T-cell (primary cell): ENCODE data around the gene GFI1. TPM values are rescaled to one million over a fixed set of nuclear protein-coding genes. Genes with fewer than 3 reads are reported as not detected.
A peak's percentile ranks its signal among the peaks of the same experiment; 100 is the strongest.

Experiments used
- ATAC-seq, 4 experiments: fragments of 200-7000 bp in 3 of 4; fragments of 150-1000 bp in 1 of 4; cut with Tn5 transposase; replicated peaks in 1 of 4; 1 replicate in 3 of 4; 2 replicates in 1 of 4; pipeline ENCODE4 v1.10.0; 2021; ENCODE audit warnings: moderate library complexity in 3 of 4, mild to moderate bottlenecking in 2 of 4, moderate number of reproducible peaks in 1 of 4
- CTCF ChIA-PET, 2 donors: fragments of 300-600 bp; sonication (Branson Sonifier 250); formaldehyde crosslinking; loops; one replicate each; lab custom pipeline; 2022; ENCODE audit warnings: antibody characterized with exemption in 2 of 2; lab: Charles Lee
- POLR2A ChIA-PET, 2 donors: fragments of 300-600 bp; sonication (Branson Sonifier 250); formaldehyde crosslinking; loops; one replicate each; lab custom pipeline; 2022; ENCODE audit warnings: antibody characterized with exemption in 2 of 2; lab: Charles Lee
- DNase-seq, 35 experiments: peaks; one replicate each; pipeline versions ENCODE4 v3.0.0 to v3.0.0-alpha.2; 2013 to 2023
- H3K27ac ChIP-seq: one replicate; pipeline ENCODE4 v1.5.1; 2013; ENCODE audit warnings: low read length
- H3K27me3 ChIP-seq, 2 experiments: replicated peaks in 1 of 2; 1 replicate in 1 of 2; 2 replicates in 1 of 2; pipeline versions ENCODE4 v1.6.1 to v1.7.0; 2013; ENCODE audit warnings: low read length in 1 of 2, mixed read lengths in 1 of 2; ENCODE audit not compliant: control insufficient read depth in 2 of 2, insufficient read depth in 2 of 2; ENCODE audit errors: extremely low read depth in 1 of 2
- H3K36me3 ChIP-seq, 2 donors: 1 replicate in 1 of 2; 2 replicates in 1 of 2; pipeline versions ENCODE4 v1.6.1 to v1.7.0; 2013; ENCODE audit warnings: low read length in 1 of 2; ENCODE audit not compliant: control insufficient read depth in 2 of 2, insufficient read depth in 1 of 2; ENCODE audit errors: extremely low read depth in 1 of 2
- H3K4me1 ChIP-seq, 2 experiments: 1 replicate in 1 of 2; 2 replicates in 1 of 2; pipeline versions ENCODE4 v1.6.1 to v1.7.0; 2013; ENCODE audit warnings: low read length in 2 of 2, mixed read lengths in 1 of 2; ENCODE audit not compliant: insufficient read depth in 2 of 2, control insufficient read depth in 1 of 2; ENCODE audit errors: extremely low read depth in 1 of 2
- H3K4me3 ChIP-seq, 2 donors: 1 replicate in 1 of 2; 2 replicates in 1 of 2; pipeline versions ENCODE4 v1.5.1 to v1.7.0; 2013; ENCODE audit warnings: mild to moderate bottlenecking in 2 of 2, low read length in 1 of 2, moderate library complexity in 1 of 2; ENCODE audit not compliant: control insufficient read depth in 1 of 2; ENCODE audit errors: extremely low read depth in 1 of 2
- H3K9me3 ChIP-seq: 2 replicates; pipeline ENCODE4 v1.7.0; 2013
- H3K27ac Mint-ChIP-seq, 2 donors: one replicate each; pipeline ENCODE4 v1.8.0; 2020 to 2021; ENCODE audit warnings: mild to moderate bottlenecking in 2 of 2, mixed read lengths in 2 of 2
- H3K27me3 Mint-ChIP-seq, 2 donors: one replicate each; pipeline ENCODE4 v1.8.0; 2021 to 2022; ENCODE audit warnings: mixed read lengths in 2 of 2
- H3K36me3 Mint-ChIP-seq: one replicate; pipeline ENCODE4 v1.8.0; 2021; ENCODE audit warnings: mixed read lengths
- H3K4me1 Mint-ChIP-seq, 3 donors: one replicate each; pipeline ENCODE4 v1.8.0; 2020 to 2022; ENCODE audit warnings: mixed read lengths in 3 of 3, mild to moderate bottlenecking in 1 of 3
- H3K4me3 Mint-ChIP-seq, 3 donors: one replicate each; pipeline ENCODE4 v1.8.0; 2020 to 2022; ENCODE audit warnings: mild to moderate bottlenecking in 3 of 3, mixed read lengths in 3 of 3, moderate library complexity in 3 of 3
- H3K9me3 Mint-ChIP-seq, 3 donors: one replicate each; pipeline ENCODE4 v1.8.0; 2020 to 2022; ENCODE audit warnings: mixed read lengths in 3 of 3
- WGBS: methylation state at CpG from one replicate; pipeline ENCODE4 v1.1.5; 2013; ENCODE audit warnings: missing lambda C conversion rate; ENCODE audit not compliant: insufficient coverage; 5-methylcytosine and 5-hydroxymethylcytosine counted together
- total RNA-seq, 35 experiments: library from RNA in 6 of 35; stranded (reverse) in 6 of 35; fragments of 120-200 nt in 1 of 35; gene quantifications; one replicate each; pipeline versions ENCODE4 v1.2.1 to v1.2.4 and lab custom pipeline; 2013 to 2026

The GFI1 gene
- total RNA-seq, 5 donors from 2014 or later (not counting 1 experiment from before 2014, with no cell fraction given) = 13.8 to 25.7 (median 20.1) TPM

GRCh38 chr1:92480813-92481598 is 5.7 kb downstream of the GFI1 start:
- CTCF ChIA-PET = no interaction called here
- no peak overlapping the region for H3K4me3 ChIP-seq

GRCh38 chr1:92480200-92480812 is 6.4 kb downstream of the GFI1 start:
- no peaks in the 10 kb centered on the region for H3K9me3 Mint-ChIP-seq
- Histone ChIP-seq H3K27ac (no peak overlapping the region), H3K27me3 (peaks cover 0 to 5% of the 10 kb centered on the region in 2 experiments), H3K36me3 (peaks cover 9 to 35% of the 10 kb centered on the region in 2 donors), H3K4me3 (no peak overlapping the region), H3K9me3 (no peaks in the 10 kb centered on the region), H3K4me1 (peaks cover 21 to 85% of the 10 kb centered on the region in 2 experiments)
- H3K36me3 Mint-ChIP-seq = peaks cover 20% of the 10 kb centered on the region
- ChIA-PET POLR2A (no interaction called here), CTCF (interaction anchor here in 1 of 2 donors (0.5 kb wide), 1 partner anchor 58 kb away, joined by 3 read pairs; no protein-coding TSS in a partner anchor)
- H3K27me3 Mint-ChIP-seq = peaks cover 0 to 5% of the 10 kb centered on the region in 2 donors
- WGBS = 97% methylated on average over 57 of the region's 59 CpGs
- no peak for DNase-seq
- peak overlapping the region in 1 of 3 donors; percentile 30 for H3K4me3 Mint-ChIP-seq
- peaks cover 61 to 62% (median 62%) of the 10 kb centered on the region in 3 donors for H3K4me1 Mint-ChIP-seq
- no peak overlapping the region for H3K27ac Mint-ChIP-seq
- no peak for ATAC-seq

More at GRCh38 chr1:92480813-92481598, 5.7 kb downstream of the GFI1 start:
- Histone ChIP-seq H3K27ac (no peak overlapping the region), H3K36me3 (peaks cover 5 to 29% of the 10 kb centered on the region in 2 donors), H3K4me1 (peaks cover 20 to 79% of the 10 kb centered on the region in 2 experiments), H3K9me3 (no peaks in the 10 kb centered on the region), H3K27me3 (peaks cover 0 to 5% of the 10 kb centered on the region in 2 experiments)
- DNase-seq = no peak
- ATAC-seq = no peak
- WGBS = 97% methylated on average over 61 of the region's 65 CpGs
- Mint-ChIP-seq H3K27ac (no peak overlapping the region), H3K9me3 (no peaks in the 10 kb centered on the region), H3K4me1 (peaks cover 55% of the 10 kb centered on the region in 3 donors), H3K27me3 (peaks cover 0 to 5% of the 10 kb centered on the region in 2 donors), H3K36me3 (peaks cover 20% of the 10 kb centered on the region), H3K4me3 (peak overlapping the region; percentile 89 to 98 (median 95))
- POLR2A ChIA-PET = no interaction called here

GRCh38 chr1:92479587-92479986 is 7.1 kb downstream of the GFI1 start:
- Mint-ChIP-seq H3K27me3 (peaks cover 0 to 5% of the 10 kb centered on the region in 2 donors), H3K36me3 (peaks cover 20% of the 10 kb centered on the region), H3K27ac (peak overlapping the region; percentile 84 to 92), H3K4me3 (peak overlapping the region in 1 of 3 donors; percentile 30), H3K9me3 (no peaks in the 10 kb centered on the region), H3K4me1 (peaks cover 69% of the 10 kb centered on the region in 3 donors)
- no peak overlapping the region for H3K27ac ChIP-seq
- ChIA-PET CTCF (interaction anchor here in 1 of 2 donors (0.5 kb wide), 1 partner anchor 58 kb away, joined by 3 read pairs; no protein-coding TSS in a partner anchor), POLR2A (no interaction called here)
- peaks cover 9 to 42% of the 10 kb centered on the region in 2 donors for H3K36me3 ChIP-seq
- 95% methylated on average over 4 of the region's 9 CpGs for WGBS
- H3K4me1 ChIP-seq = peaks cover 21 to 85% of the 10 kb centered on the region in 2 experiments
- H3K4me3 ChIP-seq = no peak overlapping the region
- DNase-seq = no peak
- peaks cover 0 to 5% of the 10 kb centered on the region in 2 experiments for H3K27me3 ChIP-seq
- H3K9me3 ChIP-seq = no peaks in the 10 kb centered on the region
- ATAC-seq = no peak

- POLR2A ChIA-PET = interaction anchor here in 1 of 2 donors (1.1 kb wide), 1 partner anchor 59 kb away, joined by 6 read pairs; no protein-coding TSS in a partner anchor
- Histone ChIP-seq H3K4me1 (peaks cover 19 to 81% of the 10 kb centered on the region in 2 experiments), H3K27ac (no peak overlapping the region), H3K27me3 (peaks cover 0 to 5% of the 10 kb centered on the region in 2 experiments), H3K4me3 (no peak overlapping the region), H3K9me3 (no peaks in the 10 kb centered on the region), H3K36me3 (peaks cover 9 to 42% of the 10 kb centered on the region in 2 donors)
- Mint-ChIP-seq H3K27ac (peak overlapping the region; percentile 83 to 92), H3K36me3 (peaks cover 20% of the 10 kb centered on the region), H3K9me3 (no peaks in the 10 kb centered on the region), H3K4me3 (no peak overlapping the region), H3K27me3 (peaks cover 0 to 5% of the 10 kb centered on the region in 2 donors), H3K4me1 (peaks cover 72 to 78% (median 77%) of the 10 kb centered on the region in 3 donors)
- no peak for DNase-seq
- no CpG with 5 or more reads among the region's 3 CpGs for WGBS
- ATAC-seq = no peak
- CTCF ChIA-PET = interaction anchor here in 1 of 2 donors (0.6 kb wide), 2 partner anchors 18 to 168 kb away, joined by 3 to 6 read pairs; no protein-coding TSS in a partner anchor
Measured at GRCh38 chr1:92478393-92478792, 8.3 kb downstream of the GFI1 start.

- Mint-ChIP-seq H3K36me3 (peaks cover 18% of the 10 kb centered on the region), H3K27ac (peak overlapping the region; percentile 86 to 92), H3K27me3 (no peaks in the 10 kb centered on the region), H3K4me3 (peak overlapping the region in 1 of 3 donors; percentile 36), H3K4me1 (peaks cover 64 to 71% (median 71%) of the 10 kb centered on the region in 3 donors), H3K9me3 (no peaks in the 10 kb centered on the region)
- Histone ChIP-seq H3K36me3 (peaks cover 9 to 39% of the 10 kb centered on the region in 2 donors), H3K9me3 (no peaks in the 10 kb centered on the region), H3K27ac (peak overlapping the region; percentile 80), H3K27me3 (no peaks in the 10 kb centered on the region), H3K4me3 (no peak overlapping the region), H3K4me1 (peaks cover 19 to 60% of the 10 kb centered on the region in 2 experiments)
- peak; percentile 69 to 93 (median 74) for ATAC-seq
- DNase-seq = peak in 34 of 35 experiments; percentile 27 to 86 (median 74)
- 38% methylated on average over 2 of the region's 12 CpGs for WGBS
- CTCF ChIA-PET = interaction anchor here (0.8 to 1.3 kb wide), 4 partner anchors 9 to 166 kb away, joined by 3 to 5 read pairs (median 4); partner anchors contain the start of gene GFI1 (in 1 of the 2)
- POLR2A ChIA-PET = no interaction called here
Measured at GRCh38 chr1:92476071-92476631, 10.6 kb downstream of the GFI1 start.
